Left ventricle myocardium inferior (tissue), 1 donor: ENCODE data around the gene FBXW11. TPM values are rescaled to one million over a fixed set of nuclear protein-coding genes. Genes with fewer than 3 reads are reported as not detected.

ENCODE experiments used
- DNase-seq: peaks from one replicate; pipeline ENCODE4 v3.0.0-alpha.2; 2020
- H3K27ac ChIP-seq: fragments of 200-600 bp; replicated peaks from 2 replicates; pipeline ENCODE4 v1.8.0; 2021
- H3K27me3 ChIP-seq: fragments of 200-600 bp; 2 replicates; pipeline ENCODE4 v1.8.0; 2021; ENCODE audit warnings: low read depth
- H3K36me3 ChIP-seq: fragments of 200-600 bp; 2 replicates; pipeline ENCODE4 v1.8.0; 2021
- H3K4me1 ChIP-seq: fragments of 200-600 bp; 2 replicates; pipeline ENCODE4 v1.8.0; 2021
- H3K4me3 ChIP-seq: fragments of 200-600 bp; 2 replicates; pipeline ENCODE4 v1.8.0; 2021; ENCODE audit warnings: mild to moderate bottlenecking, moderate library complexity
- H3K9me3 ChIP-seq: fragments of 200-600 bp; replicated peaks from 2 replicates; pipeline ENCODE4 v1.8.0; 2021
- intact Hi-C: fragments of 100-400 bp; cut with micrococcal nuclease; formaldehyde crosslinking; loops from one replicate; pipeline ENCODE4 v1.11.0; 2022
- total RNA-seq: library from RNA; stranded (reverse); fragmentation: NEBNext Ultra II Directional; extraction: Animal tissue kit (Norgen Biotek cat#: 25700); gene quantifications from one replicate; pipeline ENCODE4 v1.2.1, GENCODE V29; 2021
- TF ChIP-seq, protein P1 (sequence below): fragments of 200-600 bp; IDR thresholded peaks from 2 replicates; pipeline ENCODE4 v1.8.0; 2021; ENCODE audit warnings: antibody characterized with exemption, mild to moderate bottlenecking, borderline replicate concordance
- donor health status: DM: no; HTN: yes; CAD: no; lungs with severe emphysema.

Gene FBXW11
- total RNA-seq, 1 donor from 2014 or later, result 69.0 TPM

GRCh38 chr5:172015346-172015745 is 8.9 kb upstream of the FBXW11 start:
- no peak overlapping the region for H3K4me3 ChIP-seq
- H3K9me3 ChIP-seq, result no peaks in the 10 kb centered on the region
- no peaks in the 10 kb centered on the region for H3K27me3 ChIP-seq
- TF ChIP-seq, protein P1, sequence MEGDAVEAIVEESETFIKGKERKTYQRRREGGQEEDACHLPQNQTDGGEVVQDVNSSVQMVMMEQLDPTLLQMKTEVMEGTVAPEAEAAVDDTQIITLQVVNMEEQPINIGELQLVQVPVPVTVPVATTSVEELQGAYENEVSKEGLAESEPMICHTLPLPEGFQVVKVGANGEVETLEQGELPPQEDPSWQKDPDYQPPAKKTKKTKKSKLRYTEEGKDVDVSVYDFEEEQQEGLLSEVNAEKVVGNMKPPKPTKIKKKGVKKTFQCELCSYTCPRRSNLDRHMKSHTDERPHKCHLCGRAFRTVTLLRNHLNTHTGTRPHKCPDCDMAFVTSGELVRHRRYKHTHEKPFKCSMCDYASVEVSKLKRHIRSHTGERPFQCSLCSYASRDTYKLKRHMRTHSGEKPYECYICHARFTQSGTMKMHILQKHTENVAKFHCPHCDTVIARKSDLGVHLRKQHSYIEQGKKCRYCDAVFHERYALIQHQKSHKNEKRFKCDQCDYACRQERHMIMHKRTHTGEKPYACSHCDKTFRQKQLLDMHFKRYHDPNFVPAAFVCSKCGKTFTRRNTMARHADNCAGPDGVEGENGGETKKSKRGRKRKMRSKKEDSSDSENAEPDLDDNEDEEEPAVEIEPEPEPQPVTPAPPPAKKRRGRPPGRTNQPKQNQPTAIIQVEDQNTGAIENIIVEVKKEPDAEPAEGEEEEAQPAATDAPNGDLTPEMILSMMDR, result no peak
- intact Hi-C loops, result no loop called here
- H3K27ac ChIP-seq, result no peak overlapping the region
- H3K4me1 ChIP-seq, result peaks cover 1% of the 10 kb centered on the region
- no peaks in the 10 kb centered on the region for H3K36me3 ChIP-seq
- DNase-seq, result no peak

DNA sequence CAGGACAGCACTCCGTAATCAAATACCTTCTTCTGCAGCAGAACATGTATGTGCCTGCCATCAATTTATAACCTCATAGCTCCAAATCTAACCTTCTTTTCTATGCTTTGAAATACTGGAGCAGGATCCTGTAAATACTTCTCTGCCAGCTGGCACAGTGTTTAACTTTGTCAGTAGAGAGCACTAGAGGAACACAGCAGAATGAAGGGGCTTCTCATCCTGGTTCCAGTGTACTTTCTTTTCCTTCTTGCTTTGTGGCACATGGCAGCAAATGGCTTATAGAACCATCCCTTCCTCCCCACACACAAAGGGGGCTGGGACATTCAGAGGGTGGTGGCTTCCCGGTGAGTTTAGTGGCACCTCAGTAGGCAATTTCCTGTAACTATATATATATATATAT is 3.8 kb upstream of the FBXW11 start:
- H3K27ac ChIP-seq, result no peak overlapping the region
- H3K36me3 ChIP-seq, result no peaks in the 10 kb centered on the region
- H3K4me3 ChIP-seq, result no peak overlapping the region
- no peak for DNase-seq
- H3K4me1 ChIP-seq, result peaks cover 43% of the 10 kb centered on the region
- intact Hi-C loops, result no loop called here
- no peaks in the 10 kb centered on the region for H3K27me3 ChIP-seq
- H3K9me3 ChIP-seq, result no peaks in the 10 kb centered on the region
- TF ChIP-seq, protein P1, result no peak

- Histone ChIP-seq H3K4me3 (no peak overlapping the region), H3K36me3 (no peaks in the 10 kb centered on the region), H3K27ac (no peak overlapping the region), H3K27me3 (no peaks in the 10 kb centered on the region), H3K4me1 (peaks cover 49% of the 10 kb centered on the region), H3K9me3 (no peaks in the 10 kb centered on the region)
- intact Hi-C loops, result loop anchor here (10.0 kb wide), 1 partner anchor 95 kb away; no protein-coding TSS in a partner anchor
- TF ChIP-seq, protein P1, result no peak
- no peak for DNase-seq
Observed at GRCh38 chr5:172009536-172010270, 3.3 kb upstream of the FBXW11 start.

GRCh38 chr5:172008689-172009141 is 2.3 kb upstream of the FBXW11 start:
- no peak for DNase-seq

GRCh38 chr5:172008111-172008455 is 1.6 kb upstream of the FBXW11 start:
- intact Hi-C loops, result loop anchor here (10.0 kb wide), 1 partner anchor 93 kb away; no protein-coding TSS in a partner anchor
- Histone ChIP-seq H3K4me1 (peaks cover 65% of the 10 kb centered on the region), H3K36me3 (no peaks in the 10 kb centered on the region), H3K27me3 (no peaks in the 10 kb centered on the region), H3K27ac (no peak overlapping the region), H3K9me3 (no peaks in the 10 kb centered on the region), H3K4me3 (peak overlapping the region; percentile 98)
- no peak for DNase-seq
- TF ChIP-seq, protein P1, result no peak

More at GRCh38 chr5:172008689-172009141, 2.3 kb upstream of the FBXW11 start:
- no peaks in the 10 kb centered on the region for H3K27me3 ChIP-seq
- H3K4me1 ChIP-seq, result peaks cover 59% of the 10 kb centered on the region
- intact Hi-C loops, result loop anchor here (10.0 kb wide), 1 partner anchor 94 kb away; no protein-coding TSS in a partner anchor
- TF ChIP-seq, protein P1, result no peak
- H3K4me3 ChIP-seq, result no peak overlapping the region
- no peaks in the 10 kb centered on the region for H3K36me3 ChIP-seq
- no peaks in the 10 kb centered on the region for H3K9me3 ChIP-seq
- H3K27ac ChIP-seq, result no peak overlapping the region
